Measurements from ENCODE around the gene TFB1M. TPM values are rescaled to one million over a fixed set of nuclear protein-coding genes. Genes with fewer than 3 reads are reported as not detected.

The TFB1M gene
- total and polyA plus RNA-seq, 2 donors (not counting 3 experiments of a cell fraction or from before 2014, with no cell fraction given), result 12.9 to 35.5 TPM

DNA sequence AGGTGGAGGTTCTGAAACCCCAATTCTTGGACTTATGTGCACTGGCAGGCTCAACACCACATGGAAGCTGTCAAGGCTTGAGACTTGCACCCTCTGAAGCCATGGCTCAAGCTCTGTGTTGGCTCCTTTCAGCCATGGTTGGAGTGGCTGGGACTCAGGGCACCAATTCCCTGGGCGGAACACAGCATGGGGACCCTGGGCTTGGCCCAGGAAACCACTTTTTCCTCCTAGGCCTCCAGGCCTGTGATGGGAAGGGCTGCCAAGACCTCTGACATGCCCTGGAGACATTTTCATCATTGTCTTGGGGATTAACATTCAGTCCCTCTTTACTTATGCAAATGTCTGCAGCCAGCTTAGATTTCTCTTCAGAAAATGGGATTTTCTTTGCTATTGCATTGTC, 76.7 kb downstream of the TFB1M start:
- no peaks in the 10 kb centered on the region for H3K4me1 ChIP-seq (ENCODE audit: control insufficient read depth, extremely low read depth, insufficient read depth, low read length)
- intact Hi-C loops (cut with micrococcal nuclease) (no loop called here), dilution Hi-C loops (cut with MboI; ENCODE audit: extremely low pct_ligation_motif_present, low sequenced_read_pairs) (no loop called here)
- no peaks in the 10 kb centered on the region for H3K27me3 ChIP-seq (ENCODE audit: control insufficient read depth in 2 of 2, insufficient read depth in 2 of 2, low read length in 2 of 2)
- DNase-seq (ENCODE audit: low read depth, low spot score) (no peak), FAIRE-seq (no peak)
- no TSS peak for BruUV-seq (replicated peaks)
- no peak overlapping the region for H3K27ac ChIP-seq (ENCODE audit: insufficient read depth, low read depth, low read length)
- H3K9me1 ChIP-seq (replicated peaks; ENCODE audit: control insufficient read depth, extremely low read depth, insufficient read depth, low read length), result no peaks in the 10 kb centered on the region
- H3K36me3 ChIP-seq (ENCODE audit: control insufficient read depth in 2 of 2, extremely low read depth in 1 of 2, insufficient read depth in 2 of 2, low read length in 2 of 2), result no peaks in the 10 kb centered on the region
- no peak overlapping the region for H2AFZ ChIP-seq (ENCODE audit: low read depth, low read length)
- no peaks in the 10 kb centered on the region for H3K9me3 ChIP-seq (replicated peaks; ENCODE audit: control insufficient read depth, insufficient read depth, low read length)
- POLR2A ChIA-PET, result no interaction called here
- no peak overlapping the region for H3K4me3 ChIP-seq (replicated peaks in 1 of 3; ENCODE audit: insufficient read depth in 1 of 3, low read depth in 1 of 3, low read length in 3 of 3)
- no peak for TF ChIP-seq EZH2 (IDR thresholded peaks at IDR 0.05; ENCODE audit: borderline replicate concordance, low read depth, low read length, severe bottlenecking)
- TF ChIP-seq POLR2A (IDR thresholded peaks at IDR 0.05; ENCODE audit: low read depth, low read length), result no peak
- no peak for TF ChIP-seq FOS (IDR thresholded peaks at IDR 0.05; ENCODE audit: borderline replicate concordance, insufficient read depth, low read length)
- no peak for TF ChIP-seq MYC (IDR thresholded peaks at IDR 0.05; ENCODE audit: low read depth, low read length)
- TF ChIP-seq POLR2AphosphoS5 (IDR thresholded peaks at IDR 0.05; ENCODE audit: insufficient read depth, low read depth, low read length), result no peak
- TF ChIP-seq, protein P1, sequence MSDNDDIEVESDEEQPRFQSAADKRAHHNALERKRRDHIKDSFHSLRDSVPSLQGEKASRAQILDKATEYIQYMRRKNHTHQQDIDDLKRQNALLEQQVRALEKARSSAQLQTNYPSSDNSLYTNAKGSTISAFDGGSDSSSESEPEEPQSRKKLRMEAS (IDR thresholded peaks at IDR 0.05; ENCODE audit: insufficient read depth, insufficient read length), result no peak
- TF ChIP-seq JUN (IDR thresholded peaks at IDR 0.05; ENCODE audit: borderline replicate concordance, insufficient read depth, insufficient read length, low read depth), result no peak
- no peak for TF ChIP-seq GATA2 (IDR thresholded peaks at IDR 0.05; ENCODE audit: insufficient read depth, insufficient read length, low read depth, low read length)
- TF ChIP-seq, protein P2, sequence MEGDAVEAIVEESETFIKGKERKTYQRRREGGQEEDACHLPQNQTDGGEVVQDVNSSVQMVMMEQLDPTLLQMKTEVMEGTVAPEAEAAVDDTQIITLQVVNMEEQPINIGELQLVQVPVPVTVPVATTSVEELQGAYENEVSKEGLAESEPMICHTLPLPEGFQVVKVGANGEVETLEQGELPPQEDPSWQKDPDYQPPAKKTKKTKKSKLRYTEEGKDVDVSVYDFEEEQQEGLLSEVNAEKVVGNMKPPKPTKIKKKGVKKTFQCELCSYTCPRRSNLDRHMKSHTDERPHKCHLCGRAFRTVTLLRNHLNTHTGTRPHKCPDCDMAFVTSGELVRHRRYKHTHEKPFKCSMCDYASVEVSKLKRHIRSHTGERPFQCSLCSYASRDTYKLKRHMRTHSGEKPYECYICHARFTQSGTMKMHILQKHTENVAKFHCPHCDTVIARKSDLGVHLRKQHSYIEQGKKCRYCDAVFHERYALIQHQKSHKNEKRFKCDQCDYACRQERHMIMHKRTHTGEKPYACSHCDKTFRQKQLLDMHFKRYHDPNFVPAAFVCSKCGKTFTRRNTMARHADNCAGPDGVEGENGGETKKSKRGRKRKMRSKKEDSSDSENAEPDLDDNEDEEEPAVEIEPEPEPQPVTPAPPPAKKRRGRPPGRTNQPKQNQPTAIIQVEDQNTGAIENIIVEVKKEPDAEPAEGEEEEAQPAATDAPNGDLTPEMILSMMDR (IDR thresholded peaks at IDR 0.05; ENCODE audit: extremely low read depth in 1 of 2, insufficient read depth in 1 of 2, low read depth in 1 of 2, low read length in 2 of 2), result no peak
- no peak overlapping the region for H3K9ac ChIP-seq (replicated peaks; ENCODE audit: extremely low read depth, insufficient read depth, low read length)
- no peaks in the 10 kb centered on the region for H3K79me2 ChIP-seq (ENCODE audit: control insufficient read depth, insufficient read depth, low read length)
- CTCF ChIA-PET, result interaction anchor here (1.3 to 4.5 kb wide), 2 partner anchors 10 to 60 kb away, joined by 3 to 18 read pairs; no protein-coding TSS in a partner anchor
- H4K20me1 ChIP-seq (replicated peaks; ENCODE audit: control insufficient read depth, extremely low read depth, insufficient read depth, low read length), result no peaks in the 10 kb centered on the region
- no peak overlapping the region for H3K4me2 ChIP-seq (ENCODE audit: insufficient read depth, low read length)

Measured in endothelial cell of umbilical vein (primary cell).